Measurements from ENCODE around the gene ANKRD2. TPM values are rescaled to one million over a fixed set of nuclear protein-coding genes. Genes with fewer than 3 reads are reported as not detected.

ANKRD2 gene
- 3.6 to 6.0 TPM (median 4.7 TPM) in 5 replicates for total RNA-seq (2022; extraction: Qiagen RNA extraction)

GRCh38 chr10:97572214-97572989, at the start of gene ANKRD2:
Gene ANKRD2 (plus strand): TSS chr10:97572779. CDS start chr10:97572789, 10 bp downstream.

GRCh38 chr10:97584060-97584797, 11.7 kb downstream of the ANKRD2 start, which contains the start of gene HOGA1:
Gene HOGA1 (plus strand): TSS chr10:97584389. CDS start chr10:97584704, 315 bp downstream.

GRCh38 chr10:97589479-97589878, 16.9 kb downstream of the ANKRD2 start, which contains the start of gene C10orf62:
Gene C10orf62 (plus strand): TSS chr10:97589721. CDS start chr10:97589898, 177 bp downstream.

GRCh38 chr10:97632949-97633884, 60.6 kb downstream of the ANKRD2 start, which contains the start of gene MORN4:
Gene MORN4 (minus strand): TSS chr10:97633500. CDS start chr10:97619653, 13,847 bp downstream.

Other genes starting within 250 kb of the ANKRD2 start
- 5.4 to 8.7 TPM (median 7.7 TPM) in 5 replicates for gene FRAT2, start 238.1 kb upstream of the ANKRD2 start, total RNA-seq (2022; extraction: Qiagen RNA extraction)
- gene RRP12, start 171.4 kb upstream of the ANKRD2 start, total RNA-seq (2022; extraction: Qiagen RNA extraction), result 54.9 to 69.0 TPM (median 58.8 TPM) in 5 replicates
- gene PGAM1, start 146.6 kb upstream of the ANKRD2 start, total RNA-seq (2022; extraction: Qiagen RNA extraction), result 579 to 644 TPM (median 626 TPM) in 5 replicates
- 52.6 to 61.6 TPM (median 56.4 TPM) in 5 replicates for gene EXOSC1, start 126.8 kb upstream of the ANKRD2 start, total RNA-seq (2022; extraction: Qiagen RNA extraction)
- 44.2 to 53.8 TPM (median 53.5 TPM) in 5 replicates for gene ZDHHC16, start 126.6 kb upstream of the ANKRD2 start, total RNA-seq (2022; extraction: Qiagen RNA extraction)
- gene MMS19, start 74.4 kb upstream of the ANKRD2 start, total RNA-seq (2022; extraction: Qiagen RNA extraction), result 42.0 to 51.0 TPM (median 48.0 TPM) in 5 replicates
- 14.9 to 21.2 TPM (median 19.4 TPM) in 5 replicates for gene UBTD1, start 73.9 kb upstream of the ANKRD2 start, total RNA-seq (2022; extraction: Qiagen RNA extraction)
- gene HOGA1, start 11.6 kb downstream of the ANKRD2 start, total RNA-seq (2022; extraction: Qiagen RNA extraction), result 0.76 to 1.8 TPM (median 1.1 TPM) in 5 replicates
- gene C10orf62, start 16.9 kb downstream of the ANKRD2 start, total RNA-seq (2022; extraction: Qiagen RNA extraction), result 0.10 TPM in 1 of 5 replicates, not detected in the others
- gene MORN4, start 60.7 kb downstream of the ANKRD2 start, total RNA-seq (2022; extraction: Qiagen RNA extraction), result 6.7 to 8.7 TPM (median 7.6 TPM) in 5 replicates
- 25.3 to 30.3 TPM (median 28.6 TPM) in 5 replicates for gene PI4K2A, start 67.9 kb downstream of the ANKRD2 start, total RNA-seq (2022; extraction: Qiagen RNA extraction)
- gene AVPI1, start 114.5 kb downstream of the ANKRD2 start, total RNA-seq (2022; extraction: Qiagen RNA extraction), result 67.2 to 122 TPM (median 92.9 TPM) in 5 replicates
- gene MARVELD1, start 141.0 kb downstream of the ANKRD2 start, total RNA-seq (2022; extraction: Qiagen RNA extraction), result 38.2 to 49.0 TPM (median 42.4 TPM) in 5 replicates
- 17.5 to 27.1 TPM (median 24.9 TPM) in 5 replicates for gene ZFYVE27, start 164.3 kb downstream of the ANKRD2 start, total RNA-seq (2022; extraction: Qiagen RNA extraction)
- 1.2 to 2.8 TPM (median 2.4 TPM) in 5 replicates for gene SFRP5, start 199.2 kb downstream of the ANKRD2 start, total RNA-seq (2022; extraction: Qiagen RNA extraction)